ENCODE results near the gene PRR23B.
"Not testable (repeated sequence)": the region's sequence is repeated elsewhere in the genome, so short reads cannot be mapped to it uniquely, and the experiment has no call there.

PRR23B gene

GRCh38 chr3:139020868-139021234 lies at the start of gene PRR23B:
Gene PRR23B (minus strand): TSS chr3:139020926. CDS start chr3:139020661, 265 bp downstream.
- DNase-seq (ENCODE audit: low spot score) = no peak

DNA sequence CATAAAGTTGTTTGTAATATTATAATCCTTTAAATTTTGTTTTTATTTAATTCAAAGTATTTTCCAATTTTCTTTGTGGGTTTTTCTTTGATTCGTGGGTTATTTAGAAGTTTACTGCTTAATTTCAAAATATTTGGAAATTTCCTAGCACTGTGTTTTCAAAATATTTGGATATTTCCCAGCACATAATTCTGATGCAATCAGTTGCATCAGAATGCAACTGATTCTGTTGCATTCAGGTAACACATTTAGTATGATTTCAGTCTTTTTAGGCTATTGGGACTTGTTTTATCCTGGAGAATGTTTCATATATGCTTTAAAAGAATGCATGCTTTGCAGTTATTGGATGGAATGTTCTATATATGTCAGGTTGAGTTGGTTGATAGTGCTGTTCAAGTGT lies 42.2 kb upstream of the PRR23B start:
- DNase-seq (ENCODE audit: low spot score) = no peak

DNA sequence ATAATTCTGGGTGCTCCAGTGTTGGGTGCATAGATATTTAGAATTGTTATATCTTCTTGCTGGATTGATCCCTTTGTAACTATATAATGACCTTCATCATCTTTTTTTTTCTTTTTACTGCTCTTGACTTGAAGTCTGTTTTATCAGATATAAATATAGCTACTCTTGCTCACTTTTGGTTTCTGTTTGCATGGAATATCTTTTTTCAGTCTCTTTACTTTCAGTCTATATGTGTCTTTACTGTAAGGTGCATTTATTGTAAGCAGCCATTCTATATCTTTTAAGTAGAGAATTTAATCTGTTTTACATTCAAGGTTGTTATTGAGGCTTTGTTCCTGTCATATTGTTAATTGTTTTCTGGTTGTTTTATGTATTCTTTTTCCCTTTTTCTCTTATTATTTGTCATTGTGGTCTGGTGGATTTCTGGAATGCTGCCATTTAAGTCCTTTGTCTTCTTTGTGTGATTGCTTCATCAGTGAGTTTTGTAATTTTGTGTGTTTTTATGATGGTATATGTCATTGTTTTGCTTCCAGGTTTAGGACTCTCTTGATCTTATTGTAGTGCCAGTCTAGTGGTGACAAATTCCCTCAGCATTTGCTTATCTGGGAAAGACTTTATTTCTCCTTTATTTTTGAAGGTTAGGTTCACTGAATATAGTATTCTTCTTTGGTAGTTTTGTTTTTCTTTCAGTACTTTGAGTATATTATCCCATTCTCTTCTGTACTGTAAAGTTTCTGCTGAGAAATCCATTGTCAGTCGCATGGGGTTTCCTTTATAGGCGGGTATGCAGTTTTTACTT lies 32.3 kb upstream of the PRR23B start:
- DNase-seq (ENCODE audit: low spot score) = no peak

GRCh38 chr3:139044366-139045210 lies 23.9 kb upstream of the PRR23B start, which contains the start of gene PRR23C:
Gene PRR23C (minus strand): TSS chr3:139044892. CDS start chr3:139044620, 272 bp downstream.
- no peak for DNase-seq (ENCODE audit: low spot score)

DNA sequence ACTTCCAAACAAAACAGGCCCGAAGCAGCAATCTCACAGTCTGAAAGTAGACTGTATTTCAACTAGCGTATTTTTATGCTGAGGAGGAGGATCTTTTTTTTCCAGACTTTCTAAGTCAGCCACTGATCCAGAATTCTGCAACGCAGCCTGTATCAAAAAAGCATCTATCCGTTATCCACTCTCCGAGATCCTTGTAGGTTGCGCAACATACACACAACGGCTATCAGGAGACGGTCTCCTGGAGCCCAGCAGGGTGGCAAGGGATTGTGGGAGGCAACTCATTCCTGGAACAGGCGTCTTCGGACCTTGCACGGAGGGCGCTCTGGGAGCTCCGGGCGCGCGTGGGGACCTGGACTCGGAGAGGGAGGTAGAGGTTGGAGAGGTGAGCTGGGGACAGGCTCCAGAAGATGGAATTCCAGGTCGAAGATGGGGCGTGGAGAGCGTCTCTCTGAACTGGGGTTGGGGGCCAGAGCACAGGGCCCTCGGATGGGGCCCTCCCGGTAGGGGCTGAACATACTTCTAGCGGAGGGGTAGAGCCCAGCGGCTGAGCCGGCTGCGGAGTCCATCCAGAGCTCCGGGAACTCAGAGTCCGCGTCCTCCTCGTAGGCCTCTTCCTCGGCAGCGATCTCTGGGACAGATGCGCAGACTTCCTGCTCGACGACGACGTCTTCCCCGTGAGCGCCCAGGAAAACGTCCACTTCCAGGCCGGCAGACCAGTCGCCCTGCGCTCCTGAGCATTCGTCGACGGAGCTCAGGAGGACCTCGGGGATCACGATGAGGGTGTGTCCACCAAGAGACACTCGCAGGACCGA lies 23.0 kb upstream of the PRR23B start:
- no peak for DNase-seq (ENCODE audit: low spot score)

- DNase-seq (ENCODE audit: low spot score) = no peak
Observed at GRCh38 chr3:139037478-139037877, 16.8 kb upstream of the PRR23B start.

- DNase-seq (ENCODE audit: low spot score) = no peak
Observed at GRCh38 chr3:139032326-139033002, 11.7 kb upstream of the PRR23B start.

DNA sequence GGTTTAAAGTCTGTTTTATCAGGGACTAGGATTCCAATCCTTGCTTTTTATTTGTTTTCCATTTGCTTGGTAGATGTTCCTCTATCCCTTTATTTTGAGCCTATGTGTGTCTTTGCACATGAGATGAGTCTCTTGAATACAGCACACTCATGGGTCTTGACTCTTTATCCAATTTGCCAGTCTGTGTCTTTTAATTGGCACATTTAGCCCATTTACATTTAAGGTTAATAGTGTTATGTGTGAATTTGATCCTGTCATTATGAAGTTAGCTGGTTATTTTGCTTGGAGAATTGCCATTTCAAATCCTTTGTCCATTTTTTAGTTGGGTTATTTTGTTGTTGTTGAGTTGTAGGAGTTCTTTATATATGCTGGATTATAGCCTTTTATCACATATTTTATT lies 9.8 kb upstream of the PRR23B start:
- not testable (repeated sequence) for DNase-seq (ENCODE audit: low spot score)

GRCh38 chr3:139024968-139025367 lies 4.2 kb upstream of the PRR23B start:
- DNase-seq (ENCODE audit: low spot score) = no peak

GRCh38 chr3:139020036-139020867 lies 474 bp downstream of the PRR23B start:
- no peak for DNase-seq (ENCODE audit: low spot score)

GRCh38 chr3:139016430-139017048 lies 4.2 kb downstream of the PRR23B start:
- no peak for DNase-seq (ENCODE audit: low spot score)

DNA sequence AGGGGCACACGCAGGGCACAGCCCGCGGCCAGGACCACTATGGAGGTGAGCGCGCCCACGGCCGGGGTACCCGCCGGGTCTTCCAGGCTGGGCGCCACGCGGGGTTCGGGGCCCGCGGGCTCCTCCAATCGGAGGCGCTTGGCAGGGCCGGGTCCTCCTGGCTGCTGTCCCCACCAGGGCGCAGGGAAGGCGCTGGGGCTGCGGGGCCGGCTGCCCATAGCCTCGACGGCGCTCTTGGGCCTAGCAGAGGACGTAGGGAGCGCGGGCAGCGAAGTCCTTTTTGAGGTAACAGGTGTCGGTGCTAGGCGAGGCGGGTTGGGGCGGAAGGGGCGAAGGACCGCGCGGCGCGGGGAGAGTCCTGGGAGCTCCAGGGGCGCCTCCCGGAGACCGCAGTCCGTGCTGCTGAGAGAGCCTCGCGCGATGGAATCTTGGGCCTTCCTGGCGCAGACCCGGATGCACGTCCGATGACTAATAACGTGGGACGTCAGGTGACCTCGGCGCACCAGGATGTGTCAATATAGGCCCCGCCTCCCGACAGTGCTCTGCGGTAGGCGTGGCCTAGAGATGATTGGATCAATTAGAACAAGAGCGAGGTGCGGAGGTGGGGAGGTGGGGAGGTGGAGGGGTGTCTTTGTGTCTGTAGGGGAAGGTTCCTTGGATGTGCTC lies 14.5 kb downstream of the PRR23B start, which contains the start of gene PRR23A:
PRR23A (minus strand) TSS at position 218 of the 666 bp plus-strand sequence; CDS start at position 218, 0 bp downstream.
- DNase-seq (ENCODE audit: low spot score) = no peak

DNA sequence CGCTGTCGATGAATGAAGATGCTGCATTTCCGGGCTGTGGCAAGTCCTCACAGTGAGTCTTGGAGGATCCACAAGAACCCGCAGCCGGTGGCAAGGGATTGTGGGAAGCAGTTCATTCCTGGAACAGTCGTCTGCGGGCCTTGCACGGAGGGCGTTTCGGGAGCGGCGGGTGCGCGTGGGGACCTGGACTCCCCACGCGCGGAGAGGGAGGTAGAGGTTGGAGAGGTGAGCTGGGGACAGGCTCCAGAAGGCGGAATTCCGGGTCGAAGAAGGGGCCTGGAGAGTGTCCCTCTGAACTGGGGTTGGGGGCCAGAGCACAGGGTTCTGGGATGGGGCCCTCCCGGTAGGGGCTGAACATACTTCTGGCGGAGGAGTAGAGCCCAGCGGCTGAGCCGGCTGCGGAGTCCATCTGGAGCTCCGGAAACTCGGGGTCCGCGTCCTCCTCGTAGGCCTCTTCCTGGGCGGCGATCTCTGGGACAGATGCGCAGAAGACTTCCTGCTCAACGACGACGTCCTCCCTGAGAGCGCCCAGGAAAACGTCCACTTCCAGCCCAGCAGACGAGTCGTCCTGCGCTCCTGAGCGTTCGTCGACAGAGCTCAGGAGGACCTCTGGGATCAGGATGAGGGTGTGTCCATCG lies 15.3 kb downstream of the PRR23B start:
- DNase-seq (ENCODE audit: low spot score) = no peak

DNA sequence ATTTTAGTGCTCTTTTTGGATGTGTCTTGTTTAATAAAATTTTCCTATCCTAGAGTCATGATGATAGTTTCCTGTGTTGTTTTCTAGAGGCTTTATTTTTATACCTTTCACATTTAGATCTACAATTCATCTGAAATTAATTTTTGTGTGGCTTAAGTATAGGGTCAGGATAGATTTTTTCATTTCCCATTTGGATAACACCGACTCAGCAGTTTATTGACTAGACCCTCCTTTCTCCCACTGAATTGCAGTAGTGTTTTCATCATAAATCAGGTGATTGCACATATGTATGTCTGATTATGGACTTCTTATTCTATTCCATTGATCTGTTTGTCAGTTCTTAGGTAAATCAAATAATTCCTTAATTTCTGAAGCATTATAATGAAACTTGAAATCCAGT lies 25.0 kb downstream of the PRR23B start:
- no peak for DNase-seq (ENCODE audit: low spot score)

DNA sequence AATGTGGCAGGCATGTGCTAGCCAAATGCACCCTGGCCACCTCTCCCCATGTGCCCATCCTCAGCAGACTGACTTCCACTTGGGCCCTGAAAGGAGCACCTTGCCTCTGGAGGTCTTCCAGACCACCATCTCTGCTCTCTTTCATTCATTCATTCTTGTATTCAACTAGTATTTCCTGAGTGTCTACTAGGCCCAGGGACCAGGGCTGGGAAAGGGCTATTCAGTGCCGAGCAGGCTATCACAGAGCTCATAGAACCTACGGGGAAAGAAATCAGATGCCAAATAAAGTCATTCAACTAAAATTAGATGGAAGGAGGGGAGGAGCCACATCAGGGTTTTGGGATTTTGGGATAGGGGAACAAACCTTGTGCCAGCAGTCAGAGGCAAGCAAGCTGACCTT lies 33.5 kb downstream of the PRR23B start:
- DNase-seq (ENCODE audit: low spot score) = no peak

DNA sequence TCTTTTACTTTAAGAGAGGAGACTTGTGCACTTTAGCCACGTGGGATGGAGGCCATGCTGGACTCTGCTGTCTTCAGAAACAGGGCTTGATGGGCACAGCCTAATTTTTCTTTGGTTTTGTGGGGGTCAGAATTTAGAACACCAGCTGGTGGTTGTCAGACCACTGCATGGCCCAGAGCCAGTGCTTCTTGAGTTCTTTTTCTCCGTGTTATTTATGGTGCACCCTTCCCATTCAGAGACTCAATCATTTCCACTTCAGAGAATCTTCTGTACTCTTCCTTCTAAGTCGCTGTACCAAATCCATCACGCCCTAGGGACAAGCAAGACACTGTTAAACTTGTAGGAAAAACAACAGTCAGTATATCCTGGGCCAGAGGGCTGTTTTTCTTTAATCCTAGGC lies 34.8 kb downstream of the PRR23B start:
- no peak for DNase-seq (ENCODE audit: low spot score)

GRCh38 chr3:138984816-138985215 lies 35.9 kb downstream of the PRR23B start:
- DNase-seq (ENCODE audit: low spot score) = no peak

- no peak for DNase-seq (ENCODE audit: low spot score)
Observed at GRCh38 chr3:138976047-138976446, 44.7 kb downstream of the PRR23B start.

- no peak for DNase-seq (ENCODE audit: low spot score)
Observed at GRCh38 chr3:138975351-138975750, 45.4 kb downstream of the PRR23B start.

Data from CD4-positive, alpha-beta T cell treated with Interleukin-2 at 100 ng/mL for 4 hours (primary cell).